ENCODE results near the gene SLC27A2.
"Not testable (repeated sequence)": the region's sequence is repeated elsewhere in the genome, so short reads cannot be mapped to it uniquely, and the experiment has no call there.

The SLC27A2 gene

DNA sequence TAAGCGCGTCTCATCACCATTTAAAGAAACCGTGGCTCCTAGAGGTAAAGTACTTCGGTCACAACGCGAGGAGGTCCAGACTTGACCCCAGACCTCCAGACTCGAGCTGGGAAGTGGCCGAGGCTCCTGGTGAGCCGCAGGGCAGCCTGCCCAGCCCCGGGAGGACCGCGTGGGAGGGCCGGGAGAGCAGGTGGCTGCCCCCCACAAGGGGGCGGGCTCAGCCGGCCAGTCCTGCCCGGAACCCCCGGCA, at the start of gene SLC27A2:
Gene SLC27A2 (plus strand): TSS at position 228 of the 250 bp plus-strand sequence. CDS start 232 bp downstream, outside the sequence.
- no peak for DNase-seq

DNA sequence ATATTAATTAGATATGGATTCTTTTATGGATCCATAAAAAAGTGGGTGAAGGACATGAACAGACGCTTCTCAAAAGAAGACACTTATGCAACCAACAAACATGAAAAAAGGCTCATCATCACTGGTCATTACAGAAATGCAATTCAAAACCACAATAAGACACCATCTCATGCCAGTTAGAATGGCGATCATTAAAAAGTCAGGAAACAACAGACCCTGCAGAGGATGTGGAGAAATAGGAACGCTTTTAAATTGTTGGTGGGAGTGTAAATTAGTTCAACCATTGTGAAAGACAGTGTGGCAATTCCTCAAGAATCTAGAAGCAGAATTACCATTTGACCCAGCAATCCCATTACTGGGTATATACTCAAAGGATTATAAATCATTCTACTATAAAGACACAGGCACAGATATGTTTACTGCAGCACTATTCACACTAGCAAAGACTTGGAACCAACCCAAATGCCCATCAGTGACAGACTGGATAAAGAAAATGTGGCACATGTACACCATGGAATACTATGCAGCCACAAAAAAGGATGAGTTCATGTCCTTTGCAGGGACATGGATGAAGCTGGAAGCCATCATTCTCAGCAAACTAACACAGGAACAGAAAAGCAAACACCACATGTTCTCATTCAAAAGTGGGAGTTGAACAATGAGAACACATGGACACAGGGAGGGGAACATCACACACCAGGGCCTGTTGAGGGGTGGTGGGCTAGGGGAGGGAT, 49.6 kb upstream of the SLC27A2 start:
- DNase-seq: not testable (repeated sequence)

DNA sequence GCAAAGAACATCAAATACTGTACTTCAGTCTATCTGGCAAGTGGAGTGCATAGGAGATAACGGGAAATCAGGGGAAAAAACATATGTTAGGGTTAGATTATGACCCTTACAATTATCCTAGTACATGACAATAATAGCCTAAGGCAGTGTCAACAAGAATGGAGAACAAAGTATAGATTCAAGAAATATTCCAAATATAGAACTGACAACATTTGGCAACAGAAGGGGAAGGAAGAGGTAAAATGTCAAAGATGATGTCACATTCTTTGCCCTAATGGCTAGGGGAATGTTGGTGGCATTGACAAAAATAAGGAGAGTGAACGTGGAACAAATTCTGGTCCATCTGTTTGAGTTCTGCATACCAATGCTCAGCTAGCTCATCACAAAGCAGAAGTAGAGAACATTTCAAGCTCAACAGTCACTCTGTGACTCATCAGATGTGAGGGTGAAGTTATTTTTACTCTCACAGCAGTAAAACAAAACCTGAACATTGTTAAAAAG, 47.4 kb upstream of the SLC27A2 start:
- no peak for DNase-seq

DNA sequence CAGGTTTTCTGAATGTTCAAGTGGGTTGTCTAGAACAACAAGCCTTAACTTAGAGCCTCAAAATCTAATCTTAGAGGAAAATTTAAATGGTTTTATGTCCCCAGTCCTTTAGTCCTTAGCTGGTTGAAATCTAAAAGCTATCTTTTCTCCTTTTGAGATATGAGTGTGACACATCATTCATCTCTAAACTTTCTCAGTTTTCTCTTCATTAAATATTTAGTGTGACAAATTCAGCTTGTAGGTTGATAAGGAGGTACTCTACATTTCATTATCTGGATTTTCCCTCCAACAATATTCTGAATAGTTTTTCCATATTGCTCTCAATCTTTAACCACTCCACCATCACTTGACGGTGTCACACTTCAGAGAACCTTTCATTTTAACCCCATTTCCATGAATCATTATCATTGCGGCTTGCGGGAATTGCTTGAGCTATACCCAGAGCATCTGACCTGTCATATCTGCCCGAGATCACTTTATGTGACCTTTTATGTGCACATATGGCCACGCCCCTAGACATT, 46.9 kb upstream of the SLC27A2 start:
- no peak for DNase-seq

DNA sequence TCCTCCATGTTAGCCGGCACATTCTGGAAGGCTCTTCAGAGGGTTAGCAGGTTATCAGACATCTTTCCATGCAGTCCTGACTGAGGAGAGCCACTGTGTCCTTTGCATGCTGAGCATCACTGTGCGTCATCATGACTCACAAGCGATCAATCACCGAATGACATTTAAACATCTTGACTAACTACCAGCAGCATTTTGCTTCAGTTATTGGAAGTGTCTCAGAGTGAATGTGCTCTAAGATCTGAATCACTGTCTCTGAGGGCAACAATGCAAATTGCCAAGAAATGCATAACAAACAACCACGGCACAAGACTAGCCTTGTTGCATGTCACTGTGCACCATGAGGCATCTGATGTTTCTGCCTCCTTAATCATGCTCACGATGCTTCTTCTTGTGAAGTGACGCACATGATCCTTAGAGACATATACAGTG, 44.6 kb upstream of the SLC27A2 start:
- DNase-seq: no peak

DNA sequence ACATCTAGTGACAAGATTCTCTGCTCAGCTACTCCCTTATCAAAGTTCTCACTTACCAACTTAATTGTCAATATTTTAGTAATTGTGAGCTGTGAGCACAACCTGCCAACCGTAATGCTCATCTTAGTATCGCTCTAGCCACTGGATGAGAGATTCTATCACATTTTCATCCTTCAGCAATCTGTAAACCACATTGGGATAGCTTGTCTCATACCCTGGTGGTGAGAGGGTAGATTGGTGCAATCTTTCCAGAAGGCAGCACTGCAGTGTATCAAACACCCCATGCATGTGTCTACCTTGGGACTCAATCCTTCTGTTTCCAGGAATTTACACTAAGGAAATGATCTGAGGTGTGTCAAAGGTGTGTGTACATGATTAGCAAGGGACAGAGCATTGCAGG, 44.1 kb upstream of the SLC27A2 start:
- DNase-seq: no peak

DNA sequence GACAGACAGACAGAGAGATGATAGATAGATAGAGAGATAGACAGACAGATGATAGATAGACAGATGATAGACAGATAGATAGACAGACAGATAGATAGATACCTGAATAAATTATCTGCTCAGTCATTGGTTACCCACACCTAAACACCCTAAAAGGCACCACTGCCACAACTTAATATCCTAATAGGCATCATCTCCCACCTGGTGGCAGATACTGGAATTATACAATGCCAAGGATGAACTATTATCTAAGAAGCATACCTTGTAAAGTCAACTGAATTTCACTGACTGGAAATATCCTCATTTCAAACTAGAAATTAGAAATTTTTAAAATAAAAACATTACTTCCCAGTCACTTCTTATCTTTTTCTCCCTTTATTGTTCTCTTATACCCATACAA, 43.6 kb upstream of the SLC27A2 start:
- no peak for DNase-seq

DNA sequence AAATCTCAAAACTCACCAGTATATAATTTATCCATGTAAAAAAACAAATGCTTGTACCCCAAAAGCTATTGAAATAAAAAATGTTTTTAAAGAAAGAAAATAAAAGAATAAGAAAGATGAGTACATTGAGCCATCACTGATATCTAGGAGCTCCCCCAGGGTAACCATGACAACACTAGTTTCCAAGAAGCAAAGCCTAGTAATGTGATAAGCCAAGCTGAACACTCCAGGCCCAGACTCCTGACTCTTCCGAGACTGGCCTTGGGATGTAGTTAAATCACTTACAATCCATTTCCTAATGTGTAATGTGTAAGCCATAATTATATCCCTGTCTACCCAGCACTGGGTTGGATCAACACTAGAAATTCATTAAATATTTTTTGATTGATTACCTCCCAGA, 41.9 kb upstream of the SLC27A2 start:
- DNase-seq: no peak

DNA sequence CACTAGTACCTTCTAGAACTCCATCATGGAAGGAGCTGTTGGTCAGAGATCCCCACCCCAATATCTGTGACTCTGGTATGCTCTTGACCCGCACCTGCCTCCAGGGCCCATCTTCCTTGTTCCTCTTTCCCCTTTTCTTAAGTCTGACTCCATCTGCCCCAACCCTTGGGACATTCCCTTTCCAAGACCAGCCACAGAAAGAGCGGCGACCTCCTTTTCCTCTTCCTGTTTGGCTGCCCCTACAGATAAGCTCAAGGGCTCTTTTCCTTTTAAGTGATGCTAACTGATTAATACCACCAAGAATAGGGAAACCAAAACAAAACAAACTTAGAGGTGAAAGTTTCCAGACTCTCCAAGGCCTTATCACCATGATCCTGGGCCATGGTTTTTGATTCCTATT, 41.0 kb upstream of the SLC27A2 start:
- no peak for DNase-seq

DNA sequence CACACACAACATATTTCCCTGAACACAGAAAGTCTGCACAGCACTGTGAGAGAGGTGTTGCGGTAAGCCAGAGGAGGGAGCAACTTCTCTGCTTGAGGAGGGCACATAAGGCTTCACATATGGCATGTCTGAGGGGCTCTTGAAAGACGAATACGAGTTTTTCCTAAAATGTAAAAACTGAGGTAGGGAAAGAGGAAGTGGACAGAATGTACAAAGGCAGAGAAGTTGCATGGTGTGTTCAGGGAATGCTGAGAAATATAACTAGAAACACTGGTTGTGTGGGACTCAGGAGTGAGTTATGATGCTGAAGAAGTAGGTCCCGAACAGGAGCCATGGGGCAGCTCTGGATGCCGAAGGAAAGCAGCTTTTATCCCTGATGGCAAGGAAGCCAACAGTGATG, 40.1 kb upstream of the SLC27A2 start:
- DNase-seq: no peak

DNA sequence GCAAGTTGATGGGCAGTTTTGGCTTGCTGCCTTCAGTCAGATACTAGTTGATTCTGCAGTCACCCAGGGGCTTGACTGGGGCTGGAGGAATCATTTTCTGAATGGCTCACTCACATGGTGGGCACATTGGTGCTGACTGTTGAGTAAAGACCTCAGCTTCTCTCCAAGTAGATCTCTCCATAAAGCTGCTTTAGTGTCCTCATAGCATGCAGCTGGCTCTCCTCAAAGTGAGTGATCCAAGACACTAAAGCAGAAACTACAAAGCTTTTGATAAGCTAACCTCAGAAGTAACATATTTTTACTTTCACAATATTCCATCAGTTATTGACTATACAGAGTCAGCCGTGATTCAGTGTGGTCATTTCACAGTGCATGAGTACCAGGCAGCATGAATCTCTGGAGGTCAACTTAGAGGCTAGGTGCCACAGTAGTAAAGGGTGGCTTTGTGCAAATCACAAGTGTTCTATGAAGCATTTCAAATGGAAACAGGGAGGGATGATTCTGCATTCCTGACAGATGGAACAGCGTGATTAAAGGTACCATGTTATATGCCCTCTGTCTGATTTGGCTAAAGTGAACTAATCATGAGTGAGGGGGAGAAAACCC, 38.6 kb upstream of the SLC27A2 start:
- no peak for DNase-seq

DNA sequence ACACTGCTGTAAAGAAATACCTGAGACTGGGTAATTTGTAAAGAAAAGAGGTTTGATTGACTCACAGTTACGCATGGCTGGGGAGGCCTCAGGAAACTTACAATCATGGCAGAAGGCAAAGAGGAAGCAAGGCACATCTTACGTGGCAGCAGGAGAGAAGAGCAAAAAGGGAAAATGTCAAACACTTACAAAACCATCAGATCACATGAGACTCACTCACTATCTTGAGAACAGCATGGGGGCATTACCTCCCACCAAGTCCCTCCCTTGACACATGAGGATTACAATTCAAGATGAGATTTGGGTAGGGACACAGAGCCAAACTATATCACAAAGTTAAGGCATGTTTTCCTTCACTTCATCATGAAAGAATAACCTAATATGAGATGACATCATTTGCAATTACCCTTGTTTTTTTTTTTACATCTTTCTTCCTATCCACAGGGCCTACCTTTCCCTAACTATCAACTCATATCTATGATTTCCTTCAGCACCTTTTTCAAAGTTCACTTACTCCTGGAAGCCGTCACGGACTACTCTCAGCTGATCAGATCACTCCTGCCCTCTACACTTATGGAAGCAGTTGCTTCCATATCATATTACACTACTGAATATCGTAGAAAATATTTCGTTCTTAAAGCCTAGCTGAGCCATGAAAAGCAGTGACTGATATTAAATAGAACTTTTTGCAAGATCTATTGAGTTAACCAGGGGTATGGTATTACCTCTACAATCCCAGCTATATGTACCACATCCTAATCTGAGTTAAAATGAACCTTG, 37.5 kb upstream of the SLC27A2 start:
- no peak for DNase-seq

DNA sequence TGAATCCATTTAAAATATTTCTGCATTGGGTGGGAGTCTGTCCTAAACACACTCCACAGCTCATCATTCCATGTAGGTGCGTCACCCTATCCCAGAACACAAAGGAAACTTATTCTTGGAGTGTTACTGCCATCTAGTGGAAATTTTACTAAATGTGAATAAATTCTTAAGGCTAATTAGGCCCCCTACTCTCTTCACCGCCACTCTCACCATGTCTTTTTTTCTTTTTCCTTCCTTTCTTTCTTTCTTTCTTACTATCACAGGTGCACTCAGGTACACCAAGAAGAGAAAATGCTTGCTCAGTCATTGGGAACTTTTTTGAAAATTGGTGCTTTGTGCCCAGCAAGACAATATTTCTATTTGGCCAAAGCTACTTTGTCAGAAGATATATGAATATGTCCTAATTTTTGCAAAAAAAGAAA, 36.5 kb upstream of the SLC27A2 start:
- DNase-seq: no peak

DNA sequence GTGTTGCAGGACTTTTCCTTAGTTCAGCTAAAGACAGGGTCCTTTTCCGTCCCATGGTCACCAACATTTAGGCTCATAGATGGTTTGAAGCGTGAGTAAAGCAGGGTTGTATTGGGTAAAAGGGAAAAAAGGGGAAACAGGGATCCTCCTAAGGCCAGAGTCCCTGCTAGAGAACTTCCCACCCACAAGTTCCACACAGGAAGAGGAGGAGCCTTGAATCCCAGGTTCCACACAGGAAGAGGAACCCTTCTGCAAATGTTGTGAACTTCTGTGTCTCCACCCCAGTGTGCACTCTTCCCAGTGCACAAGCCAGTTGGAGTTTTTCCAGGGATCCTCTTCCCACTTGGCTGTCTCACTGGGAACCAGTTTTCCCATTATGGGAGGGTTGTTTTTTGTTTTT, 35.4 kb upstream of the SLC27A2 start:
- no peak for DNase-seq

DNA sequence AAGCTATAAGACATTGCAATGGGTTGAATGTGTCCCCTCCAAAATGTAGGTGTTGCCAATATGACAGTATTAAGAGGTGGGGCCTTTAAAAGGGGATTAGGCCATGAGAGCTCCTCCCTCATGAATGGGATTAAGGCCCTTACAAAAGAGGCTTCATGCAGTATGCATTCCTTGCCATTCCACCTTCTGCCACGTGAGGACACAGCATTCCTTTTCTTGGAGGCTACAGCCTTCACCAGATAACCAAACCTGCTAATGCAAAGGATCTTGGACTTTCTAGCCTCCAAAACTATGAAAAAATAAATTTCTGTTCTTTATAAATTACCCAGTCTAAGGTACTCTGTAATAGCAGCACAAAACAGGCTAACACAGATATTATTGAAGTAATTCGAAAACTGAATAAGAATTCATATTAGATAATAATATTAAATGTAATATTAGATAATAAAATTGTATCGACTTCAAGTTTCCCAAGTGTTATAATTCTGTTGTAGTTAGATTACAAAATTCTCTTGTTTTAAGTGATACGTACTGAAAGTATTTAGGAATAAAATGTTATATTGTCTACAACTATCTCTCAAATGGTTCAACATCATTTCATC, 33.5 kb upstream of the SLC27A2 start:
- DNase-seq: no peak

DNA sequence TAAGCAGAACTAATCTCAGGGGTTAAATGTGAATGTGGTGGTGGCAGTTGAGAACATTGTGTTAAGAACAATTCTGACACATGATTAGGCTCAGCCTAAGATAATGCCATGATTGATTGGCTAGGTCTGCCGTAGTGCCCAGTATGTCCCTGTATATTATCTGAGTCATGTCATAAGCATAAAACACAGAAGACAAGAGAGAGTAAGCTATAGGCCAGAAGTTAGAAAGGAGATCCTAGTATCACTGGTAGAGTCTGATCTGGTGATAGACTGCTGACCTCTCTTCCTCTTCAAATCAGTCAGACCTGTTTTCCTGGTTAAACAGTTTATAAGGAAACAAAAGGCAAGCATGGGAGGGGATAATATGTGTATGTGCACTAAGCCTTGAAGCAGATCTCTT, 32.9 kb upstream of the SLC27A2 start:
- no peak for DNase-seq

DNA sequence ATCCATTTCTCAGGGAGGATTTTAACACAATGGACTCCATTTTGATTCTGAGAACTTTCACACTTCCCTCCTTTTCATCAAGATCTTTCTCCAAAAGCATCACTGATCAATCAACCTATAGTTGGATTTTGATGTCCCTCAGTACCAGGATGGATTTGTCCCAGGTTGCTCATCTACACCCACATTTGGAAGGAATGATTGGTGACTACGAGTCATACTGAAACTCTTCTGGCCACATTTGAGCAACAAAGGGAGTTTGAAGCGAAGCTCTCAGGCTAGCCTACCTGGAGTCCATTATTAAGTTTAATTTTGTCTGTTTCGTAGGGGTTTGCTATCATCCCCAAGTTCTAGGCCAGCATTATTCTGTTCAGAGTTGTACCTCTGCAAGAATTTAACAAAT, 31.6 kb upstream of the SLC27A2 start:
- no peak for DNase-seq

DNA sequence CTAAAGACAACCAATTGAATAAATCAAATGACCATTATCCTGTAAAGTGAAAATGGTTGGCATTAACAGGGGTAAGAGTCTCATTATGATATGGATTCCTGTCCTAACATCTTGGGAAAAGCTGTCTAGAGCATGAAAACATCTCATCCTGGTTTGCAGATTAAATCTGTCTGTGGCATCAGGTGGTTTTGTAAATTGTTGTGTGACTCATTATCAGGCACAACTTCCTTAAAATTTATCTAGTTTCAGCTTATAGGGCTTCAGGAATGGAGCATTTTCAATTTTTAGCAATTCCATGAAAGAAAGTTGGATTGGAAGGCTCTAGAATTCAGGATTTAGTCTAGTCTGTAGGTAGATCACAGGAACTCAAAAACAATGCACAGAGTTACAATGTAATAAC, 31.1 kb upstream of the SLC27A2 start:
- no peak for DNase-seq

DNA sequence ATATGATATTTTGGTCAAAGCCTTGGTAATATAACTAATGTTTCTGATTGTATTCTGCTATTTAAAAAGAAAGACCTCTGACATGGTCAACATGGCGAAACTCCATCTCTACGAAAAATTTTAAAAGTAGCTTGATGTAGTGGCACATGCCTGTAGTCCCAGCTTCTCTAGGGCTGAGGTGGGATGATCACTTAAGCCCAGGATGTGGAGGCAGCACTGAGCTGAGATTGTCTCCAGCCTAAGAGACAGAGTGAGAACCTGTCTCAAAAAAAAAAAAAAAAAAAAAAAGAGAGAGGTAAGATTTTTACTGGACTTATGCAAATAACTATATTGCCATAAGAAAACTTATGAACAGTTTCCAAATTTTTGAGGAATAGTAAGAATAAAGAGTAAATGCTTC, 30.5 kb upstream of the SLC27A2 start:
- no peak for DNase-seq

DNA sequence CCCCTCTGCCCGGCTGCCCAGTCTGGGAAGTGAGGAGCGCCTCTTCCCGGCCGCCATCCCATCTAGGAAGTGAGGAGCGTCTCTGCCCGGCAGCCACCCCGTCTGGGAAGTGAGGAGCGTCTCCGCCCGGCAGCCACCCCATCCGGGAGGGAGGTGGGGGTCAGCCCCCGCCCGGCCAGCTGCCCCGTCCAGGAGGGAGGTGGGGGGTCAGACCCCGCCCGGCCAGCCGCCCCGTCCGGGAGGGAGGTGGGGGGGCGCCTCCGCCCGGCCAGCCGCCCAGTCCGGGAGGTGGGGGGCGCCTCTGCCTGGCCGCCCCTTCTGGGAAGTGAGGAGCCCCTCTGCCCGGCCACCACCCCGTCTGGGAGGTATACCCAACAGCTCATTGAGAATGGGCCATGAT, 23.8 kb upstream of the SLC27A2 start:
- DNase-seq: not testable (repeated sequence)

DNA sequence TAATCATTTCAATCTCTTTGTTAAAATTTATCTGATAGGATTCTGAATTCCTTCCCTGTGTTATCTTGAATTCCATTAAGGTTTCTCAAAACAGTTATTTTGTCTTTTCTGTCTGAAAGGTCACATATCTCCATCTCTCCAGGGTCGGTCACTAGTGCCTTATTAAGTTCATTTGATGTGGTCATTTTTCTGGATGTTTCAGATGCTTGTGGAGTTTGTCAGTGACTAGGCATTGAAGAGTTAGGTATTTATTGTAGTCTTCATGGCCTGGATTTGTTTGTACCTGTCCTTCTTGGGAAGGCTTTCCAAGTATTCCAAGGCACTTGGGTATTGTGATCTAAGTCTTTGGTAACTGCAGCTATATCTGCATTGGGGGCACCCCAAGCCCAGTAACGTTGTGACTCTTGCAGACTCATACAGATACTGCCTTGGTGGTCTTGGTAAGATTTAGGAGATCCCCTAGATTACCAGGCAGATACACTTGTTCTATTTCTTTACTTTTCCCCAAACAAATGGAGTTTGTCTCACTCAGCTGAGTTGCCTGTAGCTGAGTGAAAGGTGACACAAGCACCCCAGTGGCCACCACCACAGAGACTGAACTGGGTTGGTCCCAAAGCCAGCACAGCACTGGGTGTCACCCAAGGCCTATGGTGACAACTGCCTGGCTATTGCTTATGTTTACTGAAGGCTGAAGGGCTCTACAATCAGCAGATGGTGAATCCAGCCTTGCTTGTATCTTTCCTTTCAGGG, 18.9 kb upstream of the SLC27A2 start:
- DNase-seq: no peak

DNA sequence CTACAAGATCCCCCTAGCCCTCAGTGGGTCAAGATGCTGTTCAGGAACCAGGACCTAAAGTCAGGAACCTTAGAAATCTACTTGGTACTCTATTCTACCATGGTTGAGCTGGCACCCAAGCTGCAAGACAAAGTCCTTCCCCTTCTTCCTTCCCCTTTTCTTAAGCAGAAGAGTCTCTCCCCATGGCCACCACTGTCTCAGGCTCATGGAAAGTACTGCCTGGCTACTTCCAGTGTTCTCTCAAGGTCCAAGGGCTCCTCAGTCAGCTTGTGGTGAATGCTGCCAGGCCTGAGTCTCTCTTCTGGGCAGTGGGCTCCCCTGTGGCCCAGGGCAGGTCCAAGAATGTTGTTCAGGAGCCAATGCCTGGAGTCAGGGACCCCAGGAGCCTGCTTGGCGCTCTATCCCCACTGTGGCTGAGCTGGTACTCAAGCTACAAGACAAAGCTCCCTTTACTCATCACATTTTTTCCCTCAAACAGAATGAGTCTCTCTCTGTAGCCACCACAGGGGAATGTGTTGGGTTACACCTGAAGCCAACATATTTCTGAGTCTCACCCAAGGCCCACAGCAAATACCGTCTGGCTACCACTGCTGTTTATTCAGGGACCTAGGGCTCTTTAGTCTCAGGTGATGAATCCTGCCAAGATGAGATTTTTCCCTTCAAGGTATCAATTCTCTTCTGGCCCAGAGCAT, 18.1 kb upstream of the SLC27A2 start:
- DNase-seq: no peak

Measured in activated T-cell treated with anti-CD3 and anti-CD28 coated beads for 4 hours (primary cell).